ENCODE measurements around the gene EIF1AD.

- TF ChIP-seq, protein P1, sequence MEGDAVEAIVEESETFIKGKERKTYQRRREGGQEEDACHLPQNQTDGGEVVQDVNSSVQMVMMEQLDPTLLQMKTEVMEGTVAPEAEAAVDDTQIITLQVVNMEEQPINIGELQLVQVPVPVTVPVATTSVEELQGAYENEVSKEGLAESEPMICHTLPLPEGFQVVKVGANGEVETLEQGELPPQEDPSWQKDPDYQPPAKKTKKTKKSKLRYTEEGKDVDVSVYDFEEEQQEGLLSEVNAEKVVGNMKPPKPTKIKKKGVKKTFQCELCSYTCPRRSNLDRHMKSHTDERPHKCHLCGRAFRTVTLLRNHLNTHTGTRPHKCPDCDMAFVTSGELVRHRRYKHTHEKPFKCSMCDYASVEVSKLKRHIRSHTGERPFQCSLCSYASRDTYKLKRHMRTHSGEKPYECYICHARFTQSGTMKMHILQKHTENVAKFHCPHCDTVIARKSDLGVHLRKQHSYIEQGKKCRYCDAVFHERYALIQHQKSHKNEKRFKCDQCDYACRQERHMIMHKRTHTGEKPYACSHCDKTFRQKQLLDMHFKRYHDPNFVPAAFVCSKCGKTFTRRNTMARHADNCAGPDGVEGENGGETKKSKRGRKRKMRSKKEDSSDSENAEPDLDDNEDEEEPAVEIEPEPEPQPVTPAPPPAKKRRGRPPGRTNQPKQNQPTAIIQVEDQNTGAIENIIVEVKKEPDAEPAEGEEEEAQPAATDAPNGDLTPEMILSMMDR (conservative IDR thresholded peaks at IDR 0.05; ENCODE audit: low read depth, low read length): no peak
- no peak for TF ChIP-seq EZH2 (IDR thresholded peaks at IDR 0.05; ENCODE audit: low read length, unreplicated experiment)
Observed at GRCh38 chr11:65976216-65977176, 25.5 kb downstream of the EIF1AD start.
